GM12865 (cell line): ENCODE data around the gene ITSN1.

Experiments used
- DNase-seq: peaks from one replicate; pipeline ENCODE4 v3.0.0; 2010; ENCODE audit warnings: low read depth
- H3K4me3 ChIP-seq: 2 replicates; pipeline ENCODE4 v1.5.1; 2011; ENCODE audit warnings: mild to moderate bottlenecking, low read depth, low read length, control low read depth
- TF ChIP-seq, protein P1 (sequence below): IDR thresholded peaks from 2 replicates; pipeline ENCODE4 v1.5.1; 2011; ENCODE audit warnings: low read length, control low read depth, low read depth, inconsistent platforms; ENCODE audit not compliant: insufficient read depth; ENCODE audit errors: missing control alignments

Gene ITSN1

DNA sequence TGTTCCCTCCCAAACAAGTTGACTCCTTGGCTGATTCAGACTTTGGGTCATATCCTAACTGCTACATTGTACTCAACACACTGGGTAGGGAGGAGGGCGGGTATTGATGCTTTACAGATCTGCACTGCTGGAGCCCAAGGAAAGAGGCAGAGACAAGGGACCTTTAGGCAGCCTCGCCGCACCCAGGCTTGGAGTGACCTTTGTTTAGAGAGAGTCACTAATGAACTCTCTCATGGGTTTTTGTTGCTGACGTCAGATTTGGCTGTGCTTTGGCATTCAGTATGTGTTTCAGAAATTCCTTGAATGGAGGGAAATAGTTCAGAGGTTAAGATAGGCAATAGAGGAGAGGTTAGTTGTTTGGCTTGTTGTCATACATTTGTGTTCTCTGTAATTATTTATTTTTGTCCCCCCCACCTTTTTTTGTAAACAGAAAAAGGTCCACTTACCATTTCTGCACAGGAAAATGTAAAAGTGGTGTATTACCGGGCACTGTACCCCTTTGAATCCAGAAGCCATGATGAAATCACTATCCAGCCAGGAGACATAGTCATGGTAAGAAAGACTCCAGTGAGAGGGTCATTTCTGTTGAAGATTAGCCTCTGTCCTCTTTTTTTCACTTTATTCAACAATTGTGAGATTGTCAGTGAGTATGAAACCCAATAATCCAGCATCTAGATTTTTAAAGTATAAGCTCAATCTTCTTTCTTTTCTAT, 157.2 kb downstream of the ITSN1 start:
- DNase-seq: no peak
- TF ChIP-seq, protein P1, sequence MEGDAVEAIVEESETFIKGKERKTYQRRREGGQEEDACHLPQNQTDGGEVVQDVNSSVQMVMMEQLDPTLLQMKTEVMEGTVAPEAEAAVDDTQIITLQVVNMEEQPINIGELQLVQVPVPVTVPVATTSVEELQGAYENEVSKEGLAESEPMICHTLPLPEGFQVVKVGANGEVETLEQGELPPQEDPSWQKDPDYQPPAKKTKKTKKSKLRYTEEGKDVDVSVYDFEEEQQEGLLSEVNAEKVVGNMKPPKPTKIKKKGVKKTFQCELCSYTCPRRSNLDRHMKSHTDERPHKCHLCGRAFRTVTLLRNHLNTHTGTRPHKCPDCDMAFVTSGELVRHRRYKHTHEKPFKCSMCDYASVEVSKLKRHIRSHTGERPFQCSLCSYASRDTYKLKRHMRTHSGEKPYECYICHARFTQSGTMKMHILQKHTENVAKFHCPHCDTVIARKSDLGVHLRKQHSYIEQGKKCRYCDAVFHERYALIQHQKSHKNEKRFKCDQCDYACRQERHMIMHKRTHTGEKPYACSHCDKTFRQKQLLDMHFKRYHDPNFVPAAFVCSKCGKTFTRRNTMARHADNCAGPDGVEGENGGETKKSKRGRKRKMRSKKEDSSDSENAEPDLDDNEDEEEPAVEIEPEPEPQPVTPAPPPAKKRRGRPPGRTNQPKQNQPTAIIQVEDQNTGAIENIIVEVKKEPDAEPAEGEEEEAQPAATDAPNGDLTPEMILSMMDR: no peak
- no peak overlapping the region for H3K4me3 ChIP-seq

DNA sequence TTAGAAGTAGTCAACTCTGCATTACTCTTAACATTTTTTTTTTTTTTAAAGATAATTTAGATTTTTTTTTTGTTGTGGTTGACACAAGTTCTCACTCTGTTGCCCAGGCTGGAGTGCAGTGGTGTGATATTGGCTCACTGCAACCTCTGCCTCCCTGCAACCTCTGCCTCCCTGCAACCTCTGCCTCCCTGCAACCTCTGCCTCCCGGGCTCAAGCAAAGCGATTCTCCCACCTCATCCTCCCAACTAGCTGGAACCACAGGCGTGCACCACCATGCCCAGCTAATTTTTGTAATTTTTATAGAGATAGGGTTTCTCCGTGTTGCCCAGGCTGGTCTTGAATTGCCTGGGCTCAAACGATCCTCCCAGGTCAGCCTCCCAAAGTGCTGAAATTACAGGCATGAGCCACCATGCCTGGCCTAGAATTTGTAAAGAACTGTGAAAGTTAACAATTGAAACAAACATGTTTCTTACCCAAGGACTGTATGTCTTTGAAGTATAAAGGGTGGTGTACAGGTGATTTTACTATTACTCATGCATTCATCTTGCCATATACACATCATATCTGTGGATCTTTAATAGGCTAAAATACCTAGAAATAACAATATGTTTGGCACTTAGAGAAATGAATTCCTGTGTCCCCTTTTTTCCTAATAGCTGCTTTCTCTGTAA, 158.6 kb downstream of the ITSN1 start:
- DNase-seq: no peak
- TF ChIP-seq, protein P1: no peak
- H3K4me3 ChIP-seq: no peak overlapping the region

DNA sequence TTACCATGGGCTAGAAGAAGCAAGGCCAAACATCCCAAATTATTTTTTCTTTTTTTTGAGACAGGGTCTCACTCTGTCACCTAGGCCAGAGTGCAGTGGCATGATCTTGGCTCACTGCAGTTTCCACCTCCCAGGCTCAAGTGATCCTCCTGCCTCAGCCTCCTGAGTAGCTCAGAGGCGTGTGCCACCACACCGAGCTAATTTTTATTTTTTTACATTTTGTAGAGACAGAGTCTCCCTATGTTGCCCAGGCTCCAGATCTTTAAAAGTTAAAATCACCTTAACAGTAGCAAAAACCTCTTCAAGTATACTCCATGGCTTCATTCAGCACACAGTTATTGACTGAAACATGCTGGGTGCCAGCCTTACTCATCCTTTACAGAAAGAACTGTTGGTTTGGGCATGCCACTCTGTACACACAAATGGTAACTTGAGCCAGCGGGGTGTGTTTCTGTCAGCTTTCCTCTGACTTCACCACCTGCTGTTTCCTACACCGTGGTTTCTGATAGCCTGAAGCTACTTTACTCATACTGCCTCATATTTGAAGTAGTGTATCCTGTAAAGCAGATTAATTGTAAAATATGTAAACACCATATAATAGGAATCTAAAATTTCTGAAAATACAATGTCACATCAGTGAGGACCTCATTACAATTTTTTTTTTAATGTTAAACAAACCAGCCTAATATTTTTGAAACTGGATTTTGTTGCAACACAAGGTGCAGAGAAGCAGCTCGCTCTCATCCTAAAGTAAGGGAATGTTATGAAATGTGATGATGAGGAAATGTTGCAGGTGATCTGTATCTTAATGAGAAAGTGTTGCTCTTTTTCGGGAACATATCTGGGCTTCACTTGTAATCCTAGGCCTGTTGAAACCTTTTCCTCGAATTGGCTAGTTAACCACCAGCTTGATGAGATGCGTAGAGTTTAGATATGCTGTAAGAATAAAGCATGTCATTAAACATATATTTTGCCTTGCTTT, 159.4 kb downstream of the ITSN1 start:
- TF ChIP-seq, protein P1: no peak
- H3K4me3 ChIP-seq: no peak overlapping the region
- peak; percentile 4 for DNase-seq

DNA sequence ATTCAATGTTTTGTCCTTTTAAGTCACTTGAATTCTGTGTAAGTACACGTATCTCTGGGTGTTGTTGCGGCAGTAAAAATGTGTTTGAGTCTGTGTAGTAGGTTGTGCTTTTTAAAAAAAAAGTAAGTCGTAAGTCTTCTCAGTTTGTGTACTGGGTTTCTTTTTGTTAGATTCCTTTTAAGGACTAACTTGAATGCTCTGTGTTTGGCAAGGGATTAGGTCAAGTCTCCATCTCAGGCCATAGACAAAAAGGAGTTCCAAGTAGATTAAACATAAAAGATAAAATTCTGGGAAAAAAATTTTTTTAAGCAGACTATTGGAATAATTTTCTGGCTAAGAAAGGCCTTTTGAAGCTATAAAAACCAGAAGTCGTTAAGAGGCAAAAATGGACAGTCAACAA, 160.2 kb downstream of the ITSN1 start:
- H3K4me3 ChIP-seq: no peak overlapping the region
- DNase-seq: no peak
- TF ChIP-seq, protein P1: no peak

DNA sequence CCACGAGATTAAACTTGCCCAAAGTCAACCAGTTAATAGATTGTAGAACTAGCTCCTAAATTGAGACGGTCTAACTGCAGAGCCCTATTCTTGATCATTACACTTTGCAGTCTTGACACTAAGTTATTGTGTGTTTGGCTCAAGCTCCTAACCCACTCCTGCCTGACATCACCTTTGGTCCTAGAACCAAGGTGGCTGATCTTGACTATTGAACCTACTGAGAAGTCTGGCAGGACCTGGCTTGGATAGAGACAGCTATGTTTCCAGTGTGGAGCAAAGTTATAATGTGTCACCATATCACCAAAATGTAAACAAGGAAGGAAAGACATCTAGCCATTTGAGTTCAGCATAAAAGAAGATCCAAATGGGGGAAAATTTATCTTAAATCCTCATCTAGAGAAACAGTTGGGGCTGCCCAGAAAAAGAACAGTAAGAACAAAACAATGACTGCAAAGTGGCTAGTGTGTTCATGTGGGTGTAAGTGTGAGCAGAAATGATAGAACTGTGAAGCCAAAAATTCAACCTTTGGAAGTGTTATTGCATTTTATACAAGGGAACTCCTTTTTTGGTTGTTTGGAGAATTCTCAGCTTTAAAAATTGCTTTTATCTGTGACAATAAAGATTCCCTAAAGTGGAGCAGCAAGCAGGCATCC, 166.5 kb downstream of the ITSN1 start:
- H3K4me3 ChIP-seq: no peak overlapping the region
- DNase-seq: no peak
- TF ChIP-seq, protein P1: no peak

DNA sequence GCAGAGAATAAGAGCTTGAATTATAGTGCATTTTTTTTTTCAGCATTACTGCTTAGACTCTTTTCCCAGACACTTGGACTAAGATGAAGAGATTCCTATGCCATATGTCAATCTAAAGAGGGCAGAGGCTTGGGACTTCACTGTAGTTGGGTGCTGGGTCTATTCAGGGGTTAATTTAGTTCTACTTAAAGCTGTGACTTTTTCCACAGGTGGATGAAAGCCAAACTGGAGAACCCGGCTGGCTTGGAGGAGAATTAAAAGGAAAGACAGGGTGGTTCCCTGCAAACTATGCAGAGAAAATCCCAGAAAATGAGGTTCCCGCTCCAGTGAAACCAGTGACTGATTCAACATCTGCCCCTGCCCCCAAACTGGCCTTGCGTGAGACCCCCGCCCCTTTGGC, 168.5 kb downstream of the ITSN1 start:
- TF ChIP-seq, protein P1: no peak
- DNase-seq: no peak
- H3K4me3 ChIP-seq: no peak overlapping the region
